Activated T-cell treated with anti-CD3 and anti-CD28 coated beads, Interleukin-2, amount 50 U/mL, for 24 hours (primary cell): ENCODE data around the gene RASD1.

Experiments used
- DNase-seq: peaks from one replicate; pipeline ENCODE4 v3.0.0-alpha.2; 2020
- H3K27ac Mint-ChIP-seq: 2 replicates; pipeline ENCODE4 v1.8.0; 2020; ENCODE audit warnings: mild to moderate bottlenecking, mixed read lengths
- H3K27me3 Mint-ChIP-seq: 2 replicates; pipeline ENCODE4 v1.8.0; 2020; ENCODE audit warnings: mixed read lengths
- H3K36me3 Mint-ChIP-seq: 2 replicates; pipeline ENCODE4 v1.8.0; 2020; ENCODE audit warnings: low read depth, mixed read lengths
- H3K4me1 Mint-ChIP-seq: 2 replicates; pipeline ENCODE4 v1.8.0; 2020; ENCODE audit warnings: low read depth, mixed read lengths
- H3K4me3 Mint-ChIP-seq: 2 replicates; pipeline ENCODE4 v1.8.0; 2020; ENCODE audit warnings: mild to moderate bottlenecking, moderate library complexity, mixed read lengths
- H3K9me3 Mint-ChIP-seq: 2 replicates; pipeline ENCODE4 v1.8.0; 2020; ENCODE audit warnings: mixed read lengths

Gene RASD1

GRCh38 chr17:17508646-17509591, 12.7 kb upstream of the RASD1 start:
- DNase-seq: no peak
- Mint-ChIP-seq H3K9me3 (no peaks in the 10 kb centered on the region), H3K36me3 (no peaks in the 10 kb centered on the region), H3K4me3 (no peak overlapping the region), H3K27ac (no peak overlapping the region), H3K4me1 (peaks cover 7% of the 10 kb centered on the region), H3K27me3 (no peaks in the 10 kb centered on the region)

DNA sequence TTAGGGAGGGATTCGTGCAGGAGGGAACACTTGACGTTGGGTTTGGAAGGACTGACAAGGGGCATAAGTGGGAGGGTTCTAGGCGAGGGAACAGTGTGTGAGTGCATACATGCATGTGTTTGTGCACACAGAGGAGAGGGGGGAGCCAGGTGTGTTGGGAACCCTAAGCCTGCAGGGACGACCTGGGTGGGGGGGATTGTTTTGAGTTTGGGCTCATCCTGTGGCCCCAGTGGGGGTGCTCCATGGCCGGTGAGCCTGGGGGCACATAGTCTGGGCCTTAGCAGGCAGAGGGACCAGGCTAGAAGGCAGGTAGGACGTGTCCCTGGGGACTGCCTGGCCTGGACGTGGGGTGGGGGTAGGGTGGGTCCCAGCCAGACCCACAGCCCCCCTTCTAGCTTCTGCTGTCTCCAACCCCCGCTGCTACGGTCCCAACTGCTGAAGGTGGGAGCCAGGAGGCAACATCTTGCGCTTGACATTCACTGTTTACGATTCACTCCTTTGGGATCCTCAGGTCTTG, 11.9 kb upstream of the RASD1 start:
- no peak for DNase-seq
- no peak overlapping the region for H3K4me3 Mint-ChIP-seq
- peaks cover 7% of the 10 kb centered on the region for H3K4me1 Mint-ChIP-seq
- no peaks in the 10 kb centered on the region for H3K9me3 Mint-ChIP-seq
- H3K27me3 Mint-ChIP-seq: no peaks in the 10 kb centered on the region
- H3K27ac Mint-ChIP-seq: no peak overlapping the region
- H3K36me3 Mint-ChIP-seq: no peaks in the 10 kb centered on the region

- no peaks in the 10 kb centered on the region for H3K27me3 Mint-ChIP-seq
- no peak for DNase-seq
- H3K4me1 Mint-ChIP-seq: peaks cover 7% of the 10 kb centered on the region
- no peaks in the 10 kb centered on the region for H3K36me3 Mint-ChIP-seq
- H3K27ac Mint-ChIP-seq: no peak overlapping the region
- H3K9me3 Mint-ChIP-seq: no peaks in the 10 kb centered on the region
- H3K4me3 Mint-ChIP-seq: no peak overlapping the region
Observed at GRCh38 chr17:17507465-17508011, 11.3 kb upstream of the RASD1 start.

DNA sequence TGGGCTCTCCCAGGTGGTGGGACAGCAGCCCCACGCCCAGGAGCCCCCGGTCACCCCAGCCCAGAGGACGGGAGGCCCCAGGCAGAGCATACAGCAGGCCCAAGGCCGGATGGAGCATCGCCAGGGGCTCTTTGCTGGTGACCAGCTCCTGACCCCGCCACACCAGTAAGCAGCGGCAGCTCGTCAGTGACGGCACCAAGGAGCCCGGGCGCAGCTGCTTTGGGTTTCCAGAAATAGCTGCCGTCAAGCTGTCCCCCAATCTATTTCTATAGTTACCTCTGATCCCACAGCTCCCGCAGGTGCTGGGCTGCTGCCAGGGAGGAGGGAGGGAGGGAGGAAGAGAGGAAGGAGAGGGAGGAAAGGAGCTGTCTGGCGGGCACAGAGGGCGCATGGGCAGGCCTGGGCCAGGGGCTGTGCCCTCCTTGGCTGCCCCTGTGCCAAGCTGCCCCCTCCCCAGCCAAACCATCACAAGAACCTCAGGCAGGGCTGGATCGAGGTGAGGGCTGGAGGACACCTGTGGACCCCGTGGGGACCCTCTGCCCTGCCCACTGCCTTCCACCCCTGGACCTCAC, 10.8 kb upstream of the RASD1 start:
- Mint-ChIP-seq H3K36me3 (no peaks in the 10 kb centered on the region), H3K9me3 (no peaks in the 10 kb centered on the region), H3K4me1 (peaks cover 7% of the 10 kb centered on the region), H3K27ac (no peak overlapping the region), H3K4me3 (no peak overlapping the region), H3K27me3 (no peaks in the 10 kb centered on the region)
- DNase-seq: no peak

DNA sequence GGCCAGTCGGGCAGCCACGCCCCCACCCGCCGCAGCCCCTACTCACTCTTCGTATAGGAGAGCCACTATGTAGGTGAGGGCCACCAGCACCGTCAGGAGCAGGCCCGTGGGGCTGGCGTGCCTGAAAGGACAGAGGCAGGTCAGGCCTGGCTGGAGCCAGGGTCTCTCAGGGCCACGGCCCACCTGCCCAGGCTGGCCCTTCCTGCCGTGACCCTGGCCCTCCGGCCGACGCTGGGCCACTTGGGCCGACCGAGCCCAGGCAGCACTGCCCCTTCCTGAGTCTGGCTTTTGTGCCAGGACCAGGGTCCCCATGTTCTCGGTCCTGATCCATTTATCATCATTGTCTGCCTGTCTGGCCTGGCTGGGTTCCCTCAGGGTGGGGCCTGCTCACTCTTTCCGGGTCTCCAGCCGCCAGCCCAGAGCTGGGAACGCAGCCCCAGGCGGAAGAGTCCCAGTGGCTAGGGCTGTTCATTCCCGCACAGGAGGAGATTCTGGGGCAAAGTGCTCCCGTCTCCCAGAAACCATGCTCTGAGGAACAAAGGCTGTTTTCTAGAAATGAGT, 10.1 kb upstream of the RASD1 start:
- H3K9me3 Mint-ChIP-seq: no peaks in the 10 kb centered on the region
- no peak overlapping the region for H3K4me3 Mint-ChIP-seq
- no peaks in the 10 kb centered on the region for H3K27me3 Mint-ChIP-seq
- no peak overlapping the region for H3K27ac Mint-ChIP-seq
- peaks cover 7% of the 10 kb centered on the region for H3K4me1 Mint-ChIP-seq
- no peaks in the 10 kb centered on the region for H3K36me3 Mint-ChIP-seq
- DNase-seq: no peak

GRCh38 chr17:17505610-17506171, 9.5 kb upstream of the RASD1 start:
- H3K4me3 Mint-ChIP-seq: no peak overlapping the region
- H3K9me3 Mint-ChIP-seq: no peaks in the 10 kb centered on the region
- H3K4me1 Mint-ChIP-seq: peaks cover 4% of the 10 kb centered on the region
- no peak overlapping the region for H3K27ac Mint-ChIP-seq
- no peaks in the 10 kb centered on the region for H3K36me3 Mint-ChIP-seq
- H3K27me3 Mint-ChIP-seq: no peaks in the 10 kb centered on the region
- DNase-seq: no peak

GRCh38 chr17:17505151-17505550, 9.0 kb upstream of the RASD1 start:
- H3K9me3 Mint-ChIP-seq: no peaks in the 10 kb centered on the region
- H3K4me3 Mint-ChIP-seq: no peak overlapping the region
- H3K4me1 Mint-ChIP-seq: peaks cover under 1% of the 10 kb centered on the region
- H3K27me3 Mint-ChIP-seq: no peaks in the 10 kb centered on the region
- DNase-seq: no peak
- H3K27ac Mint-ChIP-seq: no peak overlapping the region
- H3K36me3 Mint-ChIP-seq: no peaks in the 10 kb centered on the region

GRCh38 chr17:17504341-17505140, 8.3 kb upstream of the RASD1 start:
- Mint-ChIP-seq H3K27ac (no peak overlapping the region), H3K9me3 (no peaks in the 10 kb centered on the region), H3K4me1 (no peaks in the 10 kb centered on the region), H3K27me3 (no peaks in the 10 kb centered on the region), H3K36me3 (no peaks in the 10 kb centered on the region), H3K4me3 (no peak overlapping the region)
- DNase-seq: no peak

DNA sequence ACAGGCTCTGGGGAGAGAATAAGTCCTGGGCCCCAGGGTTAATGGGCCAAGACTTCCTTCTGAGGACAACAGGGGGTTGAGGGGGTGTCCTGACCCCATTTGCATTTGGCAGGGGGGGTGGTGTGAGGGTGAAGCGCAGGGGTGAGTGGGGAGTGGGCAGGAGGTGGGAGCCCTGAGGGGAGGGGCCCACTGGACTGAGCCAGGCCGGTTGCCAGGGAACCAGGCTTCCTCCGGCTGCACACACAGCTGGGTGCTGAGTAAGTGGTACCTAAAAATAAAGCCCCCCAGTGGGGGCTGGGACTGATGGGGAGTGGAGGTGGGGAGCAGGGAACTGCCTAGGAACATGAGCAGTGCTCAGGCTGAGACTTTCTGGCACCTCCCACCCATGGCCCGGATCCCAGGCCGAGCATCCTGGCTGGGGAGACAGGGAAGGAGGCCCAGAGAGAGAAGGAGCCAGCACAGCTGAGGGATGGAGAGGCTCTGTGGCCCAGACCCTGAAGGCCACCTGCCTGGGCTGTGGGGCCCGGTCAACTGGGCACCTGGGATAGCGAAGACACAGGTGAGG, 7.5 kb upstream of the RASD1 start:
- Mint-ChIP-seq H3K4me1 (no peaks in the 10 kb centered on the region), H3K27ac (no peak overlapping the region), H3K4me3 (no peak overlapping the region), H3K27me3 (no peaks in the 10 kb centered on the region), H3K36me3 (no peaks in the 10 kb centered on the region), H3K9me3 (no peaks in the 10 kb centered on the region)
- no peak for DNase-seq

GRCh38 chr17:17502741-17503565, 6.8 kb upstream of the RASD1 start:
- Mint-ChIP-seq H3K27me3 (no peaks in the 10 kb centered on the region), H3K4me1 (no peaks in the 10 kb centered on the region), H3K4me3 (no peak overlapping the region), H3K36me3 (no peaks in the 10 kb centered on the region), H3K9me3 (no peaks in the 10 kb centered on the region), H3K27ac (no peak overlapping the region)
- no peak for DNase-seq

DNA sequence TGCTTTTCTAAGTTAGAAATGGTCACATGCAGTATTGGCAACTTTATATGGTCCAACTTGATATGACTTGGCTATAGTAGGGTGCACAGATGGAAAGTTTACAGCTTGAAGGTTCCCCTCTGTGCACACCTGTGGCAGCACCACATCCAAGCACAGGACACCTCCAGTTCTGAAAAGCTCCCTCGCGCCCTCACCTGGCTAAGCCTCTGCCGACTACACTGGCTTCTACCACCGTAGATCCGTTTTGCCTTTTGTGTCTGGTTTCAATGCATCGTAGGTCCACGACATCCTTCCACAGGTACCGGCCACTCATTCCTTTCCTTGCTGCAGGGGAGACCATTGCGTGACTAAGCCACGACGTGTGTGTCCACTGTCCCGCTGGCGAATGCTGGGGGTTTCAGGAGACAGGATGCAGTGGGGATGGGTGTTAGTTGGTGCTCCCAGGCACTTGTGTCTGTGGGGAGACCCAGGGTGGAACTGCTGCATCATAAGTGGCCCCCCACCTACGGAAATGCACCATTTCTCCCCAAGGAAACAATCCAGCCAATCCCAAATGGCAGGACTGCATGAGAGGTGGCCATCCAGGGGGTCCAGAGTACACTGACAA, 4.9 kb upstream of the RASD1 start:
- no peak for DNase-seq
- H3K9me3 Mint-ChIP-seq: no peaks in the 10 kb centered on the region
- H3K4me3 Mint-ChIP-seq: no peak overlapping the region
- H3K4me1 Mint-ChIP-seq: peaks cover 5% of the 10 kb centered on the region
- H3K27ac Mint-ChIP-seq: no peak overlapping the region
- H3K36me3 Mint-ChIP-seq: no peaks in the 10 kb centered on the region
- H3K27me3 Mint-ChIP-seq: no peaks in the 10 kb centered on the region

DNA sequence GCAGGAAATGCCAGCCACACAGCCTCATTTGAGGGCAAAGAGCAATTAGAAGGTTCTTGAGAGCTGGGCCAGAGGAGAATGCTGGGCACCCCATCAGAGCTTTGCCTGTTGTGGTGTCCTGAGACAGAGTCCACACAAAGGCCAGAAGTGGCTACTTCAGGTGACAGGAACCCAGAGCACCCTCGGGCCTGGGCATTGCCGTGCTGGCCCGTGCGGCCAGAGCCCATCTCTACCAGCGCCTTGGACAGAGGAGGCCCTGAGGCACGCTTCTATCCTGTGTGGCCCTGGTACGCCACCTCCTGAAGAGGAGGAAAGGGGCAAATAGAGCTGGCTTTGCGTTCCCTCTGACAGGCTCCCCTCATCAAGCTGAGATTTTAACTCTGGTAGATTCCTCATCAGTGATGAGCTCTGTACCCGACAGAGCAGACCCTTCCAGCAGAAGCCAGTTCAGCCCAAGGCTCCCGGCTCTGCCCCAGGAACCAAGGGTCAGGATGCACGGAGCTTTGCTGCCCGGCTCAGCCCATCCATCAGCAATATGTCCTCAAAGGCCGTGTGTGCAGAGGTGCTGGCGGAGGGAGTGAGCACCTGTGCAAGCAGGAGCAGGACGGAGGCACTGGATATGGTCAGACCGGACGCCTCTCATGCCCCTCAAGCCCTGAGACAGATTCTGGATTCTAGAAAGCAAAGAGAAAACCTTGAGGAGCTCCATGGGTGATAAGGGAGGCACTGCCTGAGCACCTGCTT, 3.4 kb upstream of the RASD1 start:
- Mint-ChIP-seq H3K27me3 (peaks cover 13% of the 10 kb centered on the region), H3K36me3 (no peaks in the 10 kb centered on the region), H3K27ac (no peak overlapping the region), H3K4me1 (peaks cover 17% of the 10 kb centered on the region), H3K9me3 (no peaks in the 10 kb centered on the region), H3K4me3 (no peak overlapping the region)
- no peak for DNase-seq
